Stimulated activated CD4-positive, alpha-beta T cell treated with anti-CD3 and anti-CD28 coated beads, Interleukin-2, amount 100 ng/mL, for 48 hours (primary cell): ENCODE measurements around the gene CMIP.

Experiments
- DNase-seq, 2 donors: peaks; one replicate each; pipeline ENCODE4 v3.0.0-alpha.2; 2020

The CMIP gene

GRCh38 chr16:81612351-81613163, 167.9 kb downstream of the CMIP start:
- DNase-seq, result no peak

GRCh38 chr16:81614171-81614570, 169.6 kb downstream of the CMIP start:
- no peak for DNase-seq

- no peak for DNase-seq
Observed at GRCh38 chr16:81614654-81615359, 170.2 kb downstream of the CMIP start.

GRCh38 chr16:81615411-81615810, 170.8 kb downstream of the CMIP start:
- DNase-seq, result no peak

- no peak for DNase-seq
Observed at GRCh38 chr16:81615833-81616232, 171.2 kb downstream of the CMIP start.

- peak; percentile 54 to 62 for DNase-seq
Observed at GRCh38 chr16:81616321-81617020, 171.9 kb downstream of the CMIP start.

GRCh38 chr16:81617021-81617346, 172.4 kb downstream of the CMIP start:
- no peak for DNase-seq

- no peak for DNase-seq
Observed at GRCh38 chr16:81618187-81618586, 173.6 kb downstream of the CMIP start.

- DNase-seq, result no peak
Observed at GRCh38 chr16:81618661-81619060, 174.1 kb downstream of the CMIP start.

GRCh38 chr16:81620029-81620428, 175.4 kb downstream of the CMIP start:
- DNase-seq, result no peak

- DNase-seq, result no peak
Observed at GRCh38 chr16:81620796-81621195, 176.2 kb downstream of the CMIP start.

- no peak for DNase-seq
Observed at GRCh38 chr16:81621496-81621895, 176.9 kb downstream of the CMIP start.

GRCh38 chr16:81623365-81624102, 178.9 kb downstream of the CMIP start:
- DNase-seq, result peak; percentile 48 to 54

- DNase-seq, result no peak
Observed at GRCh38 chr16:81624403-81624759, 179.8 kb downstream of the CMIP start.

GRCh38 chr16:81624760-81625543, 180.3 kb downstream of the CMIP start:
- DNase-seq, result no peak

GRCh38 chr16:81625544-81626153, 181.0 kb downstream of the CMIP start:
- no peak for DNase-seq

GRCh38 chr16:81626181-81626674, 181.6 kb downstream of the CMIP start:
- peak in 1 of 2 donors; percentile 19 for DNase-seq

- DNase-seq, result no peak
Observed at GRCh38 chr16:81627024-81627423, 182.4 kb downstream of the CMIP start.

- no peak for DNase-seq
Observed at GRCh38 chr16:81627729-81628244, 183.2 kb downstream of the CMIP start.

- no peak for DNase-seq
Observed at GRCh38 chr16:81629034-81629802, 184.6 kb downstream of the CMIP start.
